Measurements from ENCODE around the gene SUMF1. TPM values are rescaled to one million over a fixed set of nuclear protein-coding genes. Genes with fewer than 3 reads are reported as not detected.

Gene SUMF1
- total RNA-seq, 1 experiment from 2014 or later = 26.6 TPM

GRCh38 chr3:4472312-4472711 lies 5.2 kb upstream of the SUMF1 start:
- H3K4me3 ChIP-seq (replicated peaks in 1 of 2; ENCODE audit: low read depth in 1 of 2, low read length in 2 of 2) = no peak overlapping the region
- H3K9me2 ChIP-seq (ENCODE audit: insufficient read depth) = no peaks in the 10 kb centered on the region
- ChIA-PET RAD21 (ENCODE audit: low non-redundant PET in 1 of 2, low total read pairs in 2 of 2, uncharacterized antibody in 2 of 2, unreplicated experiment in 2 of 2) (no interaction called here), POLR2A (no interaction called here), CTCF (no interaction called here)
- H3K9me3 ChIP-seq (ENCODE audit: control insufficient read depth in 1 of 2, insufficient read depth in 1 of 2, low read depth in 1 of 2, low read length in 2 of 2) = no peaks in the 10 kb centered on the region
- TF ChIP-seq ELF1 (IDR thresholded peaks at IDR 0.05; ENCODE audit: borderline replicate concordance, low read depth) (no peak), YY1 (IDR thresholded peaks at IDR 0.05; ENCODE audit: extremely low read depth, insufficient replicate concordance, low read depth, low read length) (no peak), SRF (IDR thresholded peaks at IDR 0.05; ENCODE audit: low read depth) (no peak), RAD21 (IDR thresholded peaks at IDR 0.05; ENCODE audit: low read depth) (no peak)
- H4K20me1 ChIP-seq (ENCODE audit: insufficient read depth) = no peaks in the 10 kb centered on the region
- H3K9ac ChIP-seq (ENCODE audit: low read length) = no peak overlapping the region
- peaks cover 16% of the 10 kb centered on the region for H3K27me3 ChIP-seq (ENCODE audit: insufficient read depth, low read length)
- peaks cover 7 to 12% of the 10 kb centered on the region in 2 experiments; a peak in 3 of 4 replicates for H3K4me1 ChIP-seq (ENCODE audit: control insufficient read depth in 1 of 2, insufficient read depth in 2 of 2, low read length in 2 of 2)
- H3K27ac ChIP-seq (ENCODE audit: low read depth, low read length) = no peak overlapping the region
- ATAC-seq (no peak), DNase-seq (ENCODE audit: low read depth, low spot score) (no peak)
- H2AFZ ChIP-seq (ENCODE audit: low read depth, low read length, poor library complexity, severe bottlenecking) = no peak overlapping the region
- H3K36me3 ChIP-seq (ENCODE audit: control insufficient read depth in 1 of 2, insufficient read depth in 2 of 2, low read length in 2 of 2) = no peaks in the 10 kb centered on the region
- H3K79me2 ChIP-seq (ENCODE audit: insufficient read depth, low read length) = no peaks in the 10 kb centered on the region
- intact Hi-C loops (cut with micrococcal nuclease) = no loop called here
- H3K4me2 ChIP-seq (ENCODE audit: low read length) = no peak overlapping the region
- BruUV-seq (replicated peaks) = no TSS peak

GRCh38 chr3:4471907-4472306 lies 4.8 kb upstream of the SUMF1 start:
- ATAC-seq = no peak
- H2AFZ ChIP-seq (ENCODE audit: low read depth, low read length, poor library complexity, severe bottlenecking) = no peak overlapping the region
- TF ChIP-seq EGR1 (IDR thresholded peaks at IDR 0.05; ENCODE audit: low read depth) = no peak
- TF ChIP-seq CEBPB (IDR thresholded peaks at IDR 0.05; ENCODE audit: low read depth) = no peak
- TF ChIP-seq TCF7L2 (IDR thresholded peaks at IDR 0.05; ENCODE audit: borderline replicate concordance, extremely low read depth, insufficient read depth, insufficient read length) = no peak
- no peak for TF ChIP-seq CTCF (IDR thresholded peaks at IDR 0.05 in 2 of 3, conservative IDR thresholded peaks at IDR 0.05 in 1 of 3; ENCODE audit: borderline replicate concordance in 1 of 3, insufficient read depth in 1 of 3, low read depth in 2 of 3, low read length in 2 of 3)
- TF ChIP-seq POLR2A (IDR thresholded peaks at IDR 0.05; ENCODE audit: borderline replicate concordance, extremely low read depth, insufficient read depth, insufficient read length) = no peak
- TF ChIP-seq RAD21 (IDR thresholded peaks at IDR 0.05; ENCODE audit: low read depth) = no peak
- TF ChIP-seq EZH2phosphoT487 (IDR thresholded peaks at IDR 0.05; ENCODE audit: borderline replicate concordance) = no peak
- TF ChIP-seq EZH2 (IDR thresholded peaks at IDR 0.05) = no peak
- TF ChIP-seq FOSL1 (IDR thresholded peaks at IDR 0.05; ENCODE audit: low read depth) = no peak
- TF ChIP-seq ZBTB33 (IDR thresholded peaks at IDR 0.05; ENCODE audit: extremely low read depth, insufficient replicate concordance, low read length) = no peak
- TF ChIP-seq ELF1 (IDR thresholded peaks at IDR 0.05; ENCODE audit: borderline replicate concordance, low read depth) = no peak

More at GRCh38 chr3:4471907-4472306, 4.8 kb upstream of the SUMF1 start:
- Histone ChIP-seq H3K9me3 (ENCODE audit: control insufficient read depth in 1 of 2, insufficient read depth in 1 of 2, low read depth in 1 of 2, low read length in 2 of 2) (no peaks in the 10 kb centered on the region), H3K4me3 (replicated peaks in 1 of 2; ENCODE audit: low read depth in 1 of 2, low read length in 2 of 2) (no peak overlapping the region), H3K27ac (ENCODE audit: low read depth, low read length) (no peak overlapping the region), H3K9ac (ENCODE audit: low read length) (no peak overlapping the region), H3K36me3 (ENCODE audit: control insufficient read depth in 1 of 2, insufficient read depth in 2 of 2, low read length in 2 of 2) (no peaks in the 10 kb centered on the region), H3K4me2 (ENCODE audit: low read length) (no peak overlapping the region), H3K9me2 (ENCODE audit: insufficient read depth) (no peaks in the 10 kb centered on the region), H3K27me3 (ENCODE audit: insufficient read depth, low read length) (peaks cover 12% of the 10 kb centered on the region), H4K20me1 (ENCODE audit: insufficient read depth) (no peaks in the 10 kb centered on the region), H3K4me1 (ENCODE audit: control insufficient read depth in 1 of 2, insufficient read depth in 2 of 2, low read length in 2 of 2) (peaks cover 7 to 15% of the 10 kb centered on the region in 2 experiments; a peak in 3 of 4 replicates), H3K79me2 (ENCODE audit: insufficient read depth, low read length) (no peaks in the 10 kb centered on the region)
- ChIA-PET POLR2A (no interaction called here), CTCF (no interaction called here), RAD21 (ENCODE audit: low non-redundant PET in 1 of 2, low total read pairs in 2 of 2, uncharacterized antibody in 2 of 2, unreplicated experiment in 2 of 2) (no interaction called here)
- intact Hi-C loops (cut with micrococcal nuclease) = no loop called here
- BruUV-seq (replicated peaks) = no TSS peak
- no peak for DNase-seq (ENCODE audit: low read depth, low spot score)
